Epithelial cell of esophagus (primary cell): ENCODE measurements around the gene DHX29.

Experiments
- DNase-seq: peaks from one replicate; pipeline ENCODE4 v3.0.0; 2010; ENCODE audit warnings: low read depth
- H3K4me3 ChIP-seq: 2 replicates; pipeline ENCODE4 v1.5.1; 2011; ENCODE audit warnings: mild to moderate bottlenecking, low read length, control low read depth
- TF ChIP-seq, protein P1 (sequence below): IDR thresholded peaks from 2 replicates; pipeline ENCODE4 v1.5.1; 2011; ENCODE audit warnings: low read depth, mild to moderate bottlenecking, low read length, control low read depth, inconsistent platforms; ENCODE audit not compliant: insufficient read depth; ENCODE audit errors: missing control alignments

The DHX29 gene

DNA sequence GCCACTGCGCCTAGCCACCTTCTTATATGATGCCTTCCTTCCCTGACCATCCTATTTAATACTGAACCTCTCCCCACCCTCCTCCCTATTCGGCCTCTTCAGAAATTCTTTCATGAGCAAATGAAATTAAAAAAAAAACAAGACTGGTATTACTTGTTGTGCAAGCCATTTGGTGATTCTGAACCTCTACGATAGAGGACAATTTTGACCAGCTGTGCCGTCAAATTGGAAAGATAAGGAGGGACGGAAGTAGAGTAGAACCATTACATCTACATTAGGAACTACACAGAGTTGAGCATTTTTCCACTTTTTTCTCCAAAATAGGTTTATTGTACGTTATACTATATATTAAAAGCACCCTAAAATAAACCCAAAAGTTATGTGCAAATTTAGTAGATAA, 2.9 kb downstream of the DHX29 start:
- no peak overlapping the region for H3K4me3 ChIP-seq
- TF ChIP-seq, protein P1, sequence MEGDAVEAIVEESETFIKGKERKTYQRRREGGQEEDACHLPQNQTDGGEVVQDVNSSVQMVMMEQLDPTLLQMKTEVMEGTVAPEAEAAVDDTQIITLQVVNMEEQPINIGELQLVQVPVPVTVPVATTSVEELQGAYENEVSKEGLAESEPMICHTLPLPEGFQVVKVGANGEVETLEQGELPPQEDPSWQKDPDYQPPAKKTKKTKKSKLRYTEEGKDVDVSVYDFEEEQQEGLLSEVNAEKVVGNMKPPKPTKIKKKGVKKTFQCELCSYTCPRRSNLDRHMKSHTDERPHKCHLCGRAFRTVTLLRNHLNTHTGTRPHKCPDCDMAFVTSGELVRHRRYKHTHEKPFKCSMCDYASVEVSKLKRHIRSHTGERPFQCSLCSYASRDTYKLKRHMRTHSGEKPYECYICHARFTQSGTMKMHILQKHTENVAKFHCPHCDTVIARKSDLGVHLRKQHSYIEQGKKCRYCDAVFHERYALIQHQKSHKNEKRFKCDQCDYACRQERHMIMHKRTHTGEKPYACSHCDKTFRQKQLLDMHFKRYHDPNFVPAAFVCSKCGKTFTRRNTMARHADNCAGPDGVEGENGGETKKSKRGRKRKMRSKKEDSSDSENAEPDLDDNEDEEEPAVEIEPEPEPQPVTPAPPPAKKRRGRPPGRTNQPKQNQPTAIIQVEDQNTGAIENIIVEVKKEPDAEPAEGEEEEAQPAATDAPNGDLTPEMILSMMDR: no peak
- no peak for DNase-seq

DNA sequence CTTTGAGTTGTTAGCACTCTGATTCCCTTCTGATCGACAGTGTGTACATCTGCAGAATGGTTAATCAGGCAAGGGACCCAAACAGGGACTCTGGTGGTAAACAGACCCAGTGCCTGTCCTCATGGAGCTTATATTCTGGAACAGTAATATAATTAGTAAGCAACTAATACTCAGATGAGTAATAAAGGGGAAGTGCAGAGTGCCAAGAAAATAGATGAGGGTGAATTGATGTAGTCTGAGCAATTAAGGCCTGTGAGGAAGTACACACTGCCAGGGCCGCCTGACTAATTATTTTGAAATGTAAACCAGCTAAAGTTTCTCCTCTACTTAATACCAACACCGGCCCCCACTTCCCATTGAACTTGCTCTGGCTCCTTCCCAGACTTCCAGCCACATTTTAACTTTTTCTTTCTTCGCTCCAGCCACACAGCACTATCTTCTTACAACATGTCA, 4.2 kb downstream of the DHX29 start:
- DNase-seq: peak; percentile 92
- TF ChIP-seq, protein P1: no peak
- H3K4me3 ChIP-seq: no peak overlapping the region

DNA sequence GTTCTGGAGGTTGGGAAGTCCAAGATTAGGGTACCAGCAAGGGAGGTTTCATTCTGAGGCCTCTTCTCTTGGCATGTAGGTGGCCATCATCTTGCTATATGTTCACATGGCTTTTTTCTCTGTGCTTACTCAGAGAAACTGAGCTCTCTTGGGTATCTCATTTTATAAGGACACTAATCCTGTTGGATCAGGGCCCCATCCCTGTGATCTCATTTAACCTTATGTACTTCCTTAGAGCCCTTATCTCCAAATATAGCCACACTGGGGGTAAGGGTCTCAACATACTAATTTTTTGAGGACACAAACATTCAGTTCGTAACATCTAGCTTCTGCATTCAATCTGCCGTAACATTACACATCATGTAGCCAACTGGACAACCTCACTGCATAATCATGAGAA, 6.6 kb downstream of the DHX29 start:
- TF ChIP-seq, protein P1: no peak
- H3K4me3 ChIP-seq: no peak overlapping the region
- no peak for DNase-seq

DNA sequence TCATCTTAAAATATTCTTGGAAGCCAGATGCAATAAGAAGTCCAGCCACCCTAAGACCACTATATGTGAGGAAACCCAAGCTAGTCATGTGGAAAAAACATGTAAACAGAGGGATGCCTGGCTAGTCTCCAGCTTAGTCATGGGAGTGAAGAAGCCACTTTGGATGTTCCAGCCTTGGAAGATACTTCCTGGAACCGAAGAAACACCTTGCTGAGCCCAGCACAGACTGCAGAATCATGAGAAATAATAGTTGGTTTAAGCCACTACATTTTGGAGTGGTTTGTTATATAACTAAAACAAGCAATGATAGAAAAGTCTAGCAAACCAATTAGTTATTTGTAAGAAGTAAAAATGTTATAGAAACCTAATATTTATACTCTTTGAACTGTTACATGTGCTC, 12.6 kb downstream of the DHX29 start:
- H3K4me3 ChIP-seq: no peak overlapping the region
- TF ChIP-seq, protein P1: no peak
- DNase-seq: no peak

DNA sequence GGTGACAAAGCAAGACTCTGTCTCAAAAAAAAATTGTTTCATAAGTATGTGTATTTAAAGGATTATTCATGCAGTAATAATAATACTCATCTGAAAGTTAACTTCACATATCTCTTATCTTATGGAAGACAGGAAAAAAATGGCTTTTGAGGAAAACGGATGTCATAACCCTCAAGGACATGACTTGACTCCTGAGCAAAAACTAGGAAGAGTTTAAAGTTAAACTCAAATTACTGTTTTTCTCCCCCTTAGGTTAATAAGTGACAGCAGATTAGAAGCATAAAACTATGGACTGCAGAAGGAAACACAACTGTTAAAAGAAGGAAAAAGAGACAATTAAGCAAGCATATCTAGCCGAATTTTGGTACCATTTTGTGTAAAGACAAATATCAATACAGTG, 16.5 kb downstream of the DHX29 start:
- TF ChIP-seq, protein P1: no peak
- no peak overlapping the region for H3K4me3 ChIP-seq
- no peak for DNase-seq

DNA sequence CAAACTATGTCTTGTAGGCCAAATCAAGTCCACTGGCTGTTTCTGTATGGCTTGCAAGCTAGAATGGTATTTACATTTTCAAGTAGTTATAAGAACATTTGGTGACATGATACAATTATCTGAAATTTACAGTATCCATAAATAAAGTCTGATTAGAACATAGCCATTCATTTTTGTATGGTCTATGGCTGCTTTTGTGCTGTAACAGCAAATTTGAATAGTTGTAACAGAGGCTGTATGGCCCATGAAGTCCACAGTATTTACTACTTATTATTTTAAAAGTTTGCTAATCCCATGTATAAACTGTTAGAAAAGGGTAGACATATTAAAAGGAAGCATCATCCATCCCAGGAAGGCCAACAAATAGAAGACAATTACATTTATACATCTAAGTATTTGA, 17.7 kb downstream of the DHX29 start:
- H3K4me3 ChIP-seq: no peak overlapping the region
- no peak for DNase-seq
- TF ChIP-seq, protein P1: no peak

DNA sequence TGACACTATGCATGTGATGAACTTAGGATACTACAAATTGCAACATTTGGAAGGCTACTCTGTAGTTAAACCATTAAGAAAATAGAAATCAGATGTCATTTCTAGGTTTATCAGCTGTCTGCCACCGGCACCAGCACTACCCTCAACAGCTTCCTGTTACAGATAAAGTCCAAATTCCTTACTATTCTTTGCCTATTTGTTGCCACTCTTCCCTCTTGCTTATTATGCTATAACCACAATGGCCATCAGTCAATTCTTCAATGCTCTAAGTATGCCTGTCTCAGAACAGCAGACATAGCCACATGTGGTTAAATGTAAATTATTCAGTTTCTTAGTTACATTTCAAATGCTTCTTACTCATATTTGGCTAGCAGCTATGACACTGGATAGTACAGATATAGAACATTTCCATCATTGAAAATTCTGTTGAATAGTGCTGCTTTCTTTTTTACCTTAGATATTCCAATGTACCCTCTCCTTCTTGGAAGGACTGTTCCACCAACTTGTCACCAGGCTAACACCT, 21.0 kb downstream of the DHX29 start:
- DNase-seq: no peak
- TF ChIP-seq, protein P1: no peak

More for the DNA sequence above, 21.0 kb downstream of the DHX29 start:
- no peak overlapping the region for H3K4me3 ChIP-seq
